ENCODE data around the gene LMO7.

- no peak for TF ChIP-seq CTCF (IDR thresholded peaks at IDR 0.05; ENCODE audit: poor library complexity)
- TF ChIP-seq EZH2phosphoT487 (IDR thresholded peaks at IDR 0.05; ENCODE audit: low read depth, severe bottlenecking, unreplicated experiment) = no peak
- TF ChIP-seq EZH2 (IDR thresholded peaks at IDR 0.05; ENCODE audit: borderline replicate concordance) = no peak
Measured at GRCh38 chr13:75896271-75896670, 260.1 kb downstream of the LMO7 start.
